T47D (cell line): ENCODE data around the gene EPB41L5.
"Not testable (repeated sequence)": the region's sequence is repeated elsewhere in the genome, so short reads cannot be mapped to it uniquely, and the experiment has no call there.

Source experiments
- DNase-seq, 2 experiments: peaks; one replicate each; pipeline versions ENCODE4 v3.0.0 to v3.0.0-alpha.2; 2011 to 2012; ENCODE audit warnings: low read depth in 1 of 2, low spot score in 1 of 2
- JUND ChIP-seq: IDR thresholded peaks from 2 replicates; pipeline ENCODE4 v1.6.1; 2012; ENCODE audit warnings: low read depth
- in situ Hi-C: cut with HindIII; loops from 2 replicates; pipeline ENCODE4 v1.10.0; 2016; ENCODE audit warnings: low sequenced_read_pairs, low pct_unique_long_range_greater_than_20kb

Gene EPB41L5

DNA sequence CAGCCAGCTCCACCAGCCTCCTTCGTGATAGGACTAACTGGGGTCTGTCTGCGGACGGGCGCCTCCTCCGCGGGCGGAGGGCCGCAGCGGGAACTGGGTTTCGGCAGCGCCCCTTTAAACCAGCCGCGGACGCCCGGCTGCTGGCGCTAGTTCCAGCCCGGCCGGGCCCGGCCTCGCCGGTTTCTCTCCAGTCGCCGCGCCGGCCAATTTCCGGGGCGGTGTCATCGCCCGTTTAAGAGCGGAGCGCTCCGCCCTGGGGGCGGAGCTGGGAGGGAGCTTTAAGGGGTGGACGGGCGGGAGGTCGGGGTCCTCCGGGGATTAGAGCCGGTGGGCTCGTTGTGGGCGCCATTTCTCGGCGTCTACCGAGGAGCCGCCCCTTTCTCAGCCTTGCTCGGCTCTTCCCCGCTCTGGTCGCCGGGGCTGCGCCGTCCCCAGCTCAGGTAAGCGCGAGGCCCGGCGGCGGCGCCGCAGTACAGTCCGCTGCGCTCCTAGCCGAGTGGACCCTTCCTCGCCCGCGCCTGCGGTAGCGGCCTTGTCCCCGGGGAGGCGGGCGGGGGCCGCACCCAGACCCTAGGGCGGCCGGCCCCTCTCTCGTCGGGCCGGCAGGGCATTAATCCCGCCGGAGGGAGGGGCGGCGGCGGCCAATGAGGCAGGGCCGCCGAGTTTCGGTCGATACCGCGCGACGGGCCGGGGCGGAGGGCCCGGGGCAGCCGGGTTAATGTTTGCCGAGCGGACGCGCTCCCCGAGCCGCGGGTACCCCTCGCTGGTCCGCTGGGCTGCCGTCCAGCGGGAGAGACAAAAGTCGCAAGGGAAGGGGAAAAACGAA, at the start of gene EPB41L5:
TSS of gene EPB41L5 (plus strand) at position 307 of the 826 bp plus-strand sequence. CDS start 6,008 bp downstream, outside the sequence.
- peak; percentile 69 to 93 for DNase-seq
- TF ChIP-seq JUND: no peak
- in situ Hi-C loops: no loop called here

- in situ Hi-C loops: no loop called here
- TF ChIP-seq JUND: no peak
Measured at GRCh38 chr2:119981896-119982295, 31.0 kb upstream of the EPB41L5 start.

GRCh38 chr2:119982506-119982905, 30.4 kb upstream of the EPB41L5 start:
- DNase-seq: no peak
- in situ Hi-C loops: no loop called here
- TF ChIP-seq JUND: no peak

More at GRCh38 chr2:119981896-119982295, 31.0 kb upstream of the EPB41L5 start:
- no peak for DNase-seq

DNA sequence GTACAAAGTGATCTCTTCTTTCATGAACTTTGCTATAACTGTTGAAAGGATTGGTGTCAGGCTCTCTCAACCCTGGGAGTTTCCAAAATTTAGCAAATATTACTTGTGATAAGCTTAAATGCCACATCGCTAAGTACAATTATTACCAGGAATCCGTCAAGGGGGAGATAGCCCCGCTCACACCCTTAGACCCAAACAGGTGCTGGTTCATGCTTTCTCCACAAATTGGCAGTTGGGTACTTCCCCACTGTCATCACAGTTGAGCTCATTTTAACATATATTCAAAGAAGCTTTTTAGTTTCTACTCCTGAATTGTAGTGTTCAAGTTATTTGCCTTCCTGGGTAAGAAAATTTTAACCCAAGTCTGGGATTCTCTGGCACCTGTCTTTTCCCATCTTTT, 29.8 kb upstream of the EPB41L5 start:
- no peak for DNase-seq
- TF ChIP-seq JUND: no peak
- in situ Hi-C loops: no loop called here

GRCh38 chr2:119996148-119996547, 16.7 kb upstream of the EPB41L5 start:
- in situ Hi-C loops: no loop called here
- no peak for DNase-seq
- no peak for TF ChIP-seq JUND

DNA sequence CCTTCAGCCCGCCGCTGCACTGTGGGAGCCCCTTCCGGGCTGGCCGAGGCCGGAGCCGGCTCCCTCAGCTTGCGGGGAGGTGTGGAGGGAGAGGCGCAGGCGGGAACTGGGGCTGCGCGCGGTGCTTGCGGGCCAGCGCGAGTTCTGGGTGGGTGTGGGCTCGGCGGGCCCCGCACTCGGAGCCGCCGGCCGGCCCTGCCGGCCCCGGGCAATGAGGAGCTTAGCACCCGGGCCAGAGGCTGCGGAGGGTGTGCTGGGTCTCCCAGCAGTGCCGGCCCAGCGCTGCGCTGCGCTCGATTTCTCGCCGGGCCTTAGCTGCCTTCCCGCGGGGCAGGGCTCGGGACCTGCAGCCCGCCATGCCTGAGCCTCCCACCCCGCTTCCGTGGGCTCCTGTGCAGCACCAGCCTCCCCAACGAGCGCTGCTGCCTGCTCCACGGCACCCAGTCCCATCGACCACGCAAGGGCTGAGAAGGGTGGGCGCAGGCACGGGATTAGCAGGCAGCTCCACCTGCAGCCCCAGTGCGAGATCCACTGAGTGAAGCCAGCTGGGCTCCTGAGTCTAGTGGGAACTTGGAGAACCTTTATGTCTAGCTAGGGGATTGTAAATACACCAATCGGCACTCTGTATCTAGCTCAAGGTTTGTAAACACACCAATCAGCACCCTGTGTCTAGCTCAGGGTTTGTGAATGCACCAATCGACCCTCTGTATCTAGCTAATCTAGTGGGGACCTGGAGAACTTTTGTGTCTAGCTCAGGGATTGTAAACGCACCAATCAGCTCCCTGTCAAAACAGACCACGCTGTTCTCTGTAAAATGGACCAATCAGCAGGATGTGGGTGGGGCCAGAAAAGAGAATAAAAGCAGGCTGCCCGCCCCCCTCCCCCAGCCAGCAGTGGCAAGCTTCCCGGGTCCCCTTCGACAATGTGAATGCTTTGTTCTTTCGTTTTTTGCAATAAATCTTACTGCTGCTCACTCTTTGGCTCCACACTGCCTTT, 15.7 kb upstream of the EPB41L5 start:
- DNase-seq, in situ Hi-C loops: not testable (repeated sequence)

DNA sequence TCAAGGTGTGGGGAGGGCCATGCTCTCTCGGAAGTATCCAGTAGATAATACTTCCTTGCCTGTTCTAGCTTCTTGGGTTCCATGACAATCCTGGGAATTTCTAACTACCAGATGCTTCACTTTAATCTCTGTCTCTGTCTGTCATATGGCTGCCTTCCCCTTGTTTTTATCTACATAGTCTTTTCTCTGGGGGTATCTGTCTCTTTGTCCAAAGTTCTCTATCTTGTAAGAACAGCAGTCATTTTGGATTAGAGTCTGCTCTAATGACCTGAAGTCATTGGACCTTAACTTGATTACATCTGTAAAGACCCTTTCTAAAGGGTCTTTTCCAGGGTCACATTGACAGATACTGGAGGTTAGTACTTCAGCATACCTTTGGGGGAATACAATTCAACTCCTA, 11.4 kb upstream of the EPB41L5 start:
- no peak for DNase-seq
- in situ Hi-C loops: no loop called here
- no peak for TF ChIP-seq JUND

DNA sequence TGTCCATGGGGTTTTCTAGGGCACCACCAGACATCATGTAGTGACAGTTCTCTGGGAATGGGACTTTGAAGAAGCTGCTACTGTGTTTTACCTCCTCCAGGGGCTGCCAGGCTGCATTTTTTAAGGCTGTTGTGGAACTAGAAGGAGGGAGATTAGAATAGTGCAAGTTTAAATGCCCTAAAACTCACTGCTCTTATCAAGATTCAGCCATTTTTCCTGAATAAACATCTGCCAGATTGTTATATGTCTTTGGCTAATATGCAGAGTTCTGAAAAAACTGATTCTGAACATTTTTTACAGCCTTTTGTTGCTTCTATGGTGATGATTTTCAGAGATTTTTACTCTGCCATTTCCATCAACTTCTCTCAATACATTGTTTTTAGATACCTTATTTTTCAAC, 8.6 kb upstream of the EPB41L5 start:
- in situ Hi-C loops: no loop called here
- no peak for TF ChIP-seq JUND
- DNase-seq: no peak

GRCh38 chr2:120005834-120006521, 6.9 kb upstream of the EPB41L5 start:
- in situ Hi-C loops: no loop called here
- DNase-seq: no peak
- TF ChIP-seq JUND: no peak

- no peak for DNase-seq
- in situ Hi-C loops: no loop called here
- TF ChIP-seq JUND: no peak
Measured at GRCh38 chr2:120007851-120008250, 5.0 kb upstream of the EPB41L5 start.

DNA sequence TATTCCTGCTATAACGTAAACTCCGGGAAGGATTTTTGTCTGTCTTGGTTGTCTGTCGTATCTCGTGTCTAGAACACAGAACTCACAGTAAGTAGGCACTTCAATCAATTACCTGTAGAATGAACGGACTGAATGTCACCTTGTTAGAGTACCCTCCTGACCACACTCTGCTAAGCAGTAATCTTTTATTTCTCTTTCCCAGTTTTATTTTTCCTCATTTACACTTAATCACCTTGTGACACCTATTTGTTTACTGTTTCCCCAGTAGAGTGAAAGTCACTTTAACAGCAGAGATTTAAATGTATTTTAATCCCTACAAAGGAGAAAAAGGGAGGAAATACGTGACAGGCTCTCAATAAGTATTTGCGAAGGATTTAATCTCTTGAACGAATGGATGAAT, 514 bp upstream of the EPB41L5 start:
- no peak for TF ChIP-seq JUND
- in situ Hi-C loops: no loop called here
- DNase-seq: peak in 1 of 2 experiments; percentile 12

DNA sequence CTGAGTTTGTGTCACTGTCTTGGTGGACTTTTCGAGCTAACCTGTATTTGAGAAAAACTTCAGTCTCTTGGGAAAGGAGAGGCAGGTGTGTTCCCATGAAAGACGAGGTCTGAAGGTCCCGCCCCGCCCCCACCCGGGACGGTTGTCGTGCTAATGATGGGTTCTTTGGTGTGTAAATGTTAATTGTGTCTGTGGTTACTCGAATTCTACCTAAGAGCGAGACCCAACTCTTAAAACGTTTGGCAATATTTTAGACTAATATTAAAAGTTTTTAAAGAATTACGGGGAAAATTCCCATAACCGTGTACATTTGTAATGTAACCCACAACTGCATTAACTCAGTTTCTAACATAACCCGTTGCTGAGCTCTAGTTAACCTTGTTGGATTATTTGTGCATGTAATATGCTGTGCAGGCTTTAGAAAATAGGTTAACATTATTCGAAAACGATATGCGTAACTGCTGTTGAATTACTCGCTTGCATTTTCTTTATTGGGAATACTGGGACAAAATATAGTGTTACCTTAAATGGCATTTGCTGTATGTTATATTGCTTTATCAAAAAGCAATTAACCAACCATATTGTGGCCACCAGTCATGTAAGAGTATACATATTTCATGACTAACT, 833 bp downstream of the EPB41L5 start:
- no peak for TF ChIP-seq JUND
- in situ Hi-C loops: no loop called here
- DNase-seq: peak in 1 of 2 experiments; percentile 50
